AML-193 (cell line): ENCODE data around the gene GGN.
"Not testable (repeated sequence)": the region's sequence is repeated elsewhere in the genome, so short reads cannot be mapped to it uniquely, and the experiment has no call there.

ENCODE experiments used
- DNase-seq, 2 experiments: peaks; one replicate each; lab custom pipeline; 2025; lab: John Stamatoyannopoulos, UW

Gene GGN

DNA sequence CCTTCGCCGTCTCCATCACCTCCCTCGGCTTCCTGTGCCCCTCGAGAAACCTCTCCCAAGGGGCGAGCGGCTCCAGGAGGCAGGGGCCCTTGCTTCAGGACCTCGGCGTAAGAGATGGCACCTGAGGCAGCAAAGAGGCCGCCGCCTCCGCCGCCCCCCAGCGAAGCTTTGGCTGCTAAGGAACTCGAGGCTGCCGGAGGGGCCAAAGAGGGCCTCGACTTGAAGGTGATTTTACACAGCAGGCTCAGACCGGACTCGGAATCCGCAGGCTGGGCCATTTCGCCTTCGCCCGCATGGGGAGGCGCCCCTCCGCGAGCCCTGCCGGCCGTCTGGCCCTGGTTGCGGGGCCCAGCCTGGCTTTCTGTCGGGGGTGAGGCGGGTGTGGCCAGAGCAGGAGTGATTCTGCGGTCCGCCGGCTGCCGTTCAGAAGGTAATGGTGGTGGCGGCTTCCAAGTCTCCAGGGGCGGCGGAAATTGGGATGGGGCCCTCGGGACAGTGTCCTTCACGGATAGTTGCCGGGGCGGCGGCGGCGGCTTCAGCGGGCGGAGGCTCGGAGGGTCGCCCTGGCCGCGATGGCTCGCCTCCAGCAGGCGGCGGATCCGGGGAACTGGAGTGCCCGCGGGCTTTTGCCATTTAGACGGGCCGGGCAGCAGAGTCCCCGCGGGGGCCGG, 1.4 kb downstream of the GGN start:
- DNase-seq = no peak

DNA sequence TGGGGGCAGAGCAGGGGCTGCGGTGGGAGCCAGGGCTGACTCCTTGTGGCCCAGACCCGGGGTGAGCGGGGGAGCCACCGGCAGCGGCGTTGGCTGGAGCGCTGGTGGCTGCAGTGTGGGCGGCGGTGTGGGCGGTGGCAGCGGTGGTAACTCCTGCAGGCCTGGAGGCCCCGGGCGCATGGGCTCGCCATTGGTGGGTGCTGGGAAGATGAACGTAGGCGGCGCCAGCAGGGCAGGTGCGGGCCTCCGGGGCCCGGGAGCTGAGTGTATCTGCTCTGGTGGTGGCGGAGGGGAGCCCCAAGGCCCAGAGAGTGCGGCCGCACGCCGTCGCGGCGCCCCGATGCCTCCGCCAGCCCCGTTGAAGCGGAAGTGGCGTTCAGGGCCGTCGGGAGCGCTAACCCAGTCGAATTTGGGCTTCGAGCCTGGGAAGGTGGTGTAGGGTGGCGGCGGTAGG, 2.0 kb downstream of the GGN start:
- DNase-seq = no peak

DNA sequence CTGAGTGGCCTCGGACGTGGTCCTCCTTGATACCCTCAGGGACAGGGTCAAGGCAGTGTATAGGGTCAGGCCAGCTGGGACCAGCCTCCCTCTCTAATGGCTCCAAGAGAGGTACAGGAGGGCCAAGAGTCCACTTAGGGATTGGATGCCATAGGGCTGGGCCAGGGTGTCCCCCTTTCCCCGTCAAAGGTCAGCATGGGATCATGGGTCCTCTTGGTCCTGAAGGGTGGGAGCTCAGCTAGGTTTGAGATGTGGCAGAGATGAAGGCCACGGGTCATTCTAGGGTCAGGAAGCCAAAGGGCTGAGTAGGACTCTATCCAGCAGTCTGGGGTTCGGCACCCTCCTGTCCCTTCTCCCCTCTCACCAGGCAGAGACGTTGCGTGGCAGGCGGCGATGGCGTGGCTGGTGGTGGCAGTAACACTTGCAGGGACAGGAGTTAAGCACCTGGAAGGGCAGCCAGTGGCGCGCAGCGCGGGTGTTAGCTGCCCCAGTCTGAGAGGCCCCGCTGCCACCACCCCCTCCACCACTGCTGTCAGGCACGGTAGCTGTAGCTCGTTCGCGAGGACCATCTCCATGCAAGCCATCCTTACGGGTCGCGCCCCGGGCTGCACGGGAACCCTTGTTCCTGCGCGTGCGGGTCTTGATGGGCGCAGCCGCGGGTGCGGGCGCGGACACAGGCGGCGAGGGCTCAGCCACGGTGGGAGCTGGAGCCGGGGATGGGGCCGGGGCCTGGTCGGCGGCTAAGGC, 2.6 kb downstream of the GGN start:
- DNase-seq = no peak

DNA sequence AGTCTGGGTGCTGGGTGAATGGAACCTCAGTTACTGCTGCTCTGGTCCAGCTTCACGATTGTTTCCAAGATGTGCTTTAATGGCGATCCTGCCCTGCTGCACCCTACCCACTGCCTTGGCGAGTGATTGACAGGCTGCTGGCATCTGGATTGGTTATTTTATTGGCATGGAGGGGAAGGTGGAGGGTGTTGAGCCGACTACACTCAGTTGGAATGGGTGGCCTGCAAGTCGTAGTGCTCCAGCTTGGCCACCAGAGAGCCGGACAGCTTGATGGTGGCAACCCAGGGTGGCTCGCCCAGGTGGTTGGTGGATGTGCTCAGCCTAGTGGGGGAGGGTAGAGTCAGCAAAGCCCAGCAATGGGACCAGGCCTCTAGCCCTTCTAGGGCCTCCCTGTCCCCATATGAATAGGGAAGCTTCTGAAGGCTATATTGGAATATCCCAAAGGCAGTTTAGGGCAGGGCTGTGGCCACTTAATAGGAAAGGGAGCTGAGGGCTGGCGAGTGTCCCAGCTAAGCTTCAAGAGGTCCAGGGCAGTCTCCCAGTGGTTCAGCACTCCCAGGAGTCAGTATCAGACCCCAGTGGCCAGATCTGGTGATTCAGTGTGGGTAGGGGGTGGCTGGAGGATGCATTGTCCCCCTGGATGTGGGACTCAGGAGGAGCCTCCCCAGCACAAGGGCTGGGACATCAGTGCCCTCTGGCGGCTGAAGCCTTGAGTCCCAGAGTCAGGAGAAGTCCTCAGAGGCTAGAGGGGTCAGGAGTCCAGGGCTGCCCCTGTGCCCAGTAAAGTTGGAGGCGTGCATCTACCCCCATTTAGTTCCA, 3.4 kb downstream of the GGN start:
- no peak for DNase-seq

DNA sequence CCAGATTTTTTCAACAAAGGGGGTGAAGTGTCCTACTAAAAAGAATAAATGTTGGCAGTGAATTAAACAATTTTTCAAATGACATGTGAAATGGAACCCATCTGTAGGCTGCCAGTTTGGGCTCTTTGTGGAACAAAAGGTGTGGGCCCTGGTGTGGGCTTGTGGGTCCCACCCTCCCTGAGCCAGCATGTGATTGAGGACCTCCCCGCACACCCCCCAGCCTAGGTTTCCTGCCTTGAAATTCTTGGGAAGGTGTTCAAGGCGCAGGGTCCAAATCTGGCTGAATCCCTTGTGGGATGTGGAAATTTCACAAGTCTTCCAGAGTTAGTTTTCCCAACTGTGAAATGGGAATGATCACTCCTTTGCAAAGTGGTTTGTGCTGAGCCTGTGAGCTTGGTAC, 4.1 kb downstream of the GGN start:
- no peak for DNase-seq

DNA sequence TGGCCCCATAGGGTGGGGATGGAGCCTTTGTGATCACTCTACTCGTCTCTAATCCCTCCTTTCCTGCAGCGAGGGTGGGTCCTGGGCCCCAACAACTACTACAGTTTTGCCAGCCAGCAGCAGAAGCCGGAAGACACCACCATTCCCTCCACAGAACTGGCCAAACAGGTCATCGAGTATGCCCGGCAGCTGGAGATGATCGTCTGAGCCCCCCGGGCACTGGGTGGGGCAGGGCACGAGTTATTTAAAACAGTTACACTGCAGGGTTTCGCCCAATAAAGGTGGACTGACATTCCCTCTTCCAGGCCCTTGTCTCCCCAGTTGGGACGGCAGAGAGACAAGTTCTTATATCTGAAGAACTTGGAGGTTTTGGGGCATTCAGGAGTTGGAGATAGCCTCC, 4.7 kb downstream of the GGN start:
- no peak for DNase-seq

DNA sequence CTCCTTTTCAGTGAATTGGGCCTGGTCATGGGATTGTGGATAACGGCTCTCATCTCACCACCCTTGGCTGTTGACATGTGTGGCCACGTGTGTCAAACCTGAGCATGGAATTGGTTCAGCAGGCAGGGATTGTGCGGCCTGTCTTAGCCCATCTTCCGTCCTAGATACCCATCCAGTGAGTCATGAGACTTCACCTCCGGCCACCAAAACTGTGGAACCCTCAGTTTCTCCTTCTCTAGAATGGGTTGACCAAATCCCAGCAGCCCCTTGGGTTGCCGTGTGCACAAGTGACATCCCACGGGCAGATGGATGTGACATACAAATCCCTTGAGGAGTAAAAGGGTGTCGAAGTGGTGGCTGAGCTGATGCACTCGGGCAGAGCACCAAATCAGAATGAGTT, 6.7 kb downstream of the GGN start:
- no peak for DNase-seq

DNA sequence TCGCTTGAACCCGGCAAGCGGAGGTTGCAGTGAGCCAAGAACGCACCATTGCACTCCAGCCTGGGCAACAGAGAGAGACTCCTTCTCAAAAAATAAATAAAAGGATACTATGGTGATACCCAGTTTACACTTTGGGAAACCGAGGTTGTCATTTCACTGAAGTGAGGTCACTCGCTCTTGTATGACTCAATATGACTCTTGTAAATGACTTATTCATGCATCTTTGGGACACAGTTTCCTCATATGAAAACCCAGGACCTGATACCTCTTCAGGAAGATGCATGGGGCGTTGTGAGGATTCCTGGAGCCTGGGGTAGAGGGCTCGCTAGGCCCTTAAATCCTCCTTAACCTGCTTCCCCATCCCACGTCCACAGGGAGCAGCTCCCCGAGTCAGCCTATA, 9.0 kb downstream of the GGN start:
- DNase-seq = no peak

DNA sequence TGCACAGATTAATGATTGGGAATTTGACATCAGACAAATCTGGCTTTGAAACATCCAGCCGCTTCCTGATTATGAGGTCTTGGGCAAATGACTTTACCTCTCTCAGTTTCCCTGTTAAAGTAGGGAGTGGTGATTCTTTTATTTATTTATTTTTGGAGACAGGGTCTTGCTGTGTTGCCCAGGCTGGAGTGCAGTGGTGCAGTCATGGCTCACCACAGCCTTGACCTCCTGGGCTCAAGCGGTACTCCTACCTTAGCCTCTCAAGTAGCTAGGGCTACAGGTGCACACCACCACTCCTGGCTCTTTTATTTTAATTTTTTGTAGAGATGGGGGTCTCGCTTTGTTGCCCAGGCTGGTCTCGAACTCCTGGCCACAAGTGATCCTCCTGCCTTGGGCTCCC, 10.8 kb downstream of the GGN start:
- DNase-seq = no peak

DNA sequence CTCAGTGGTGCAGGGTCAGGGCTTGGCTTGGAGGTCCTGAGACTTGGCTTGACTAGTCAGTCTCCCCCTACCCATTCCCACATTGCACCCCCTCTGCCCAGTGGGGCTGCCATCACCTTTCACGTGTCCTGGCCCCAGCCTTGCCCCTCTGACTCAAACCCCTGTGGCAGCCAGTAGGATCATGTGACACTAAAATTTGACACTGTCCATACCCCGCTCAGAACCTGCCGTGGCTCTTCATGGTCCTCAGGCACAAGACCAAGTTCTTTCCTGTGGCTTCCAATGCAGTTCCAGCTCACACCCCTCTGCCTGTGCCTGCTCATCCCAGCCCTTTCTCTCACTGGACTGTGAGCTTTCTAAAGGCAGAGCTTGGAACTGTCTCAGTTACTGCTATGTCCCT, 11.3 kb downstream of the GGN start:
- no peak for DNase-seq

DNA sequence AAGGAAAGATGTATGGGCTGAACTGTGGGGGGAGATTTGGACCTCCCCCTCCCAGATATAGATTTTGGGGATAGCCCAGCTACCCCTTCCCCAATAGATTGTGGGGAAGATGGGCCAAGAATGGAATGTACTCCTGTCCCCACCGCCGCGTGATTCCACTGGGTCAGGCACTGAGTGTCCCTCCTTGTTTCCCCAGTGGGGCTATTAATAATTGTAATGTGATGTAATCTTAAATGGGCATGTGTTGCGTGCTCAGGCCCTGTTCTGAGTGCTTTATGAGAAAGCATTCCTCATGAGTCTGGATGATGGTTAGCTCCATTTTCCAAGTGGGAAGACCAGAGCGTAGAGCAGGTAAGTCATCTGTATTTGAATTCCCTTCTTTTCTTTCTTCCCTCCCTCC, 12.1 kb downstream of the GGN start:
- DNase-seq = no peak

DNA sequence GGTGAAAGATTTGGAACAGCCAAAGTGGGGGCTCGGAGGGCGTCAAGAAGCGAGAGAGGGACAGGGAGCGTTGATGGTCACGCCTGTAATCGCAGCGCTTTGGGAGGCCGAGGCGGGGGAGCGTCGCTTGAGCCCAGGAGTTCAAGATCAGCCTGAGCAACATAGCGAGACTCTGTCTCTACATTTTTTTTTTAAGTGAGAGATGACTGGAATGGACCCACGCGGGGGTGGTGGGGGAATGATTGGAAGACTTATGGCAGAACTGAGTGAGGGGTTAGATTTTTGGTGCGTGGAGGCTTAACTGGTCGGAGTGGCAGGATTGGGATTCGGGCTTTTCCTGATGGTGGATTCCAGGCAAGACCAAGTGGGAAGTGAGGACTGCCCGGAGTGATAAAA, 12.7 kb downstream of the GGN start:
- DNase-seq = peak in 1 of 2 experiments; percentile 20

DNA sequence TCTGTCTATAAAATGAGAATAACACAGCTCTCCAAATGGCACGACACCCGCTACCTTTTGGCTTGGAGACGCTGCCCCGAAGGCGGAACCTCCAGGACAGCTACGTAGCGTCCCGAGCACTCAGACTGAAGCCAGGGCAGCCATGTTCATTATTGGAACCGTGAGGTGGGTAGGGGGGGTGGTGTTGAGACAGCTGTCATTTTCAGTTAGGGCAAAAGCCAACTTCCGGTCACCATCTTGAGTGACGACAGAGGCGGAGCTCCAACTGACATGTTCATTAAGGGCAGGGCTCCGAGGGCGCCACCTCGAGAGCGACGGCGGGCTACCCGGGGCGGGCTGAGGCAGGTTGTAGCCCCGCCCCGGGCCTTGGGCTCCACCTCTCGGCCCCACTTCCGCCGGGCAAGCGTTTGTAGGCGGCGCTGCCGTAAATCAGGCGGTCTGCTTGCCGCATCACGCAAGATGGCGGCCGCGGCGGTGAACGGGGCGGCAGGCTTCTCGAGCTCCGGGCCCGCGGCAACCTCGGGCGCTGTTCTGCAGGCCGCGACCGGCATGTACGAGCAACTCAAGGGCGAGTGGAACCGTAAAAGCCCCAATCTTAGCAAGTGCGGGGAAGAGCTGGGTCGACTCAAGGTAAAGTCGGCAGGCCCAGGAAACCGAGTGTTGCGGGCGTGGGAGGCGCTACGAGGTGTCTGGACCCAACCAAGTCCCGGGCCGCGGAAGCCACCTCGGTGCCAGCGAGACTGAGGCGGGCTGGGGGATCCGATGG, 13.3 kb downstream of the GGN start, which contains the start of gene PSMD8:
PSMD8 (plus strand) TSS at position 240 of the 766 bp plus-strand sequence; CDS start at position 271, 31 bp downstream.
- peak; percentile 98 for DNase-seq

DNA sequence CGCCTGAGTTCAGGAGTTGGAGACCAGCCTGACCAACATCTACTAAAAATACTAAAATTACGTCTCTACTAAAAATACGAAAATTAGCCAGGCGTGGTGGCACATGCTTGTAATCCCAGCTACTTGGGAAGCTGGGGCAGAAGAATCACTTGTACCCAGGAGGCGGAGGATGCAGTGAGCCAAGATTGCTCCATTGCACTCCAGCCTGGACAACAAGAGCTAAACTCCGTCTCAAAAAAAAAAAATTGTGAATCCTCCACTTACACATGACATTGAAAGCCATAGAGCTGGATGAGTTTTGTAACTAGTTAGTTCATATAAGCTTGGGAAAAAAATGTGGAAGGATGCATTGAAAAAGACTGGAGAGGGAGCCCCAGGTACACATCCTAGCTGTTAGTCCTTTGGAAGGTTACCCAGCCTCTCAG, 13.9 kb downstream of the GGN start:
- DNase-seq = no peak

DNA sequence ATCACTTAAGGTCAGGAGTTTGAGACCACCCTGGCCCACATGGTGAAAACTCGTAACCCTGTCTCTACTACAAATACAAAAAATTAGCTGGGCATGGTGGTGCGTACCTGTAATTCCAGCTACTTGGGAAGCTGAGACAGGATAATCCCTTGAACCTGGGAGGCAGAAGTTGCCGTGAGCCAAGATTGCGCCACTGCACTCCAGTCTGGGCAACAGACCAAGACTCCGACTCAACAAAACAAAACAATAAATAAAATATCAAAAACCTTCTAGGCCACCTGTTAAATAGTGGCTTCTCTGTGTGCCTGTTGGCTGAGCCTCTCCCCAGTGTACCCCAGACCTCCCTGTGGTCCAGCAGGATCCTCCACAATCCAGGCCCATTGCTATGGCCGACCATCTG, 16.8 kb downstream of the GGN start:
- no peak for DNase-seq

DNA sequence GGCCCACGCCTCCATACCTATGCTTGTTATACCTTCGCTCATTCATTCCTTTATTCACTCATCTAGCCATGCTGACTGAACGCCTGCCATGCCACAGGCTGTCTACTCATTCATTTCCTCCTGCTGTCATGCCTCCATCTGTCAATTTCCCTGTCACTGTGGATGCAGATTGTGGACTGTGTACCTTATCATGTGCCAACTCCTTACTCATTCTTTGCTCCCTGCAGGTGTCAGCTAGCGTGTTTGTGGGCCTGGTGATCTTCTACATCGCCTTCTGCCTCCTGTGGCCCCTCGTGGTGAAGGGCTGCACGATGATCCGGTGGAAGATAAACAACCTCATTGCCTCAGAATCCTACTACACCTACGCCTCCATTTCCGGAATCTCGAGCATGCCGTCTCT, 17.5 kb downstream of the GGN start:
- no peak for DNase-seq

DNA sequence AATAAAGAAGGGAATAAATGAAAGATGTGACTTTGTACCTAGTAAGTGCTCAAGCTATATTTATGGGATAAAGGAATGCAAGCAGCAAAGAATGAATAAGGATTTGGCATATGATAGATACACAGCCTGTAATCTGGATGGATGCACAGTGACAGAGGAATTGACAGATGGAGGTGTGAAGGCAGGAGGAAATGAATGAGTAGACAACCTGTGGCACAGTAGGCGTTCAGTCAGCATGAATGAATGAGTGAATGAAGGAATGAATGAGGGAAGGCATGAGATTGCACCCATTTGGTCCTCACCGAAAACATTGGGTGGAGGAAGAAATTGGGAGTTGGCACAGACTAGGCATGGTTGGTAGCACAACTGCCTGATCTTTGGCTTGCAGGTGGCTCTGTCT, 18.2 kb downstream of the GGN start:
- no peak for DNase-seq

DNA sequence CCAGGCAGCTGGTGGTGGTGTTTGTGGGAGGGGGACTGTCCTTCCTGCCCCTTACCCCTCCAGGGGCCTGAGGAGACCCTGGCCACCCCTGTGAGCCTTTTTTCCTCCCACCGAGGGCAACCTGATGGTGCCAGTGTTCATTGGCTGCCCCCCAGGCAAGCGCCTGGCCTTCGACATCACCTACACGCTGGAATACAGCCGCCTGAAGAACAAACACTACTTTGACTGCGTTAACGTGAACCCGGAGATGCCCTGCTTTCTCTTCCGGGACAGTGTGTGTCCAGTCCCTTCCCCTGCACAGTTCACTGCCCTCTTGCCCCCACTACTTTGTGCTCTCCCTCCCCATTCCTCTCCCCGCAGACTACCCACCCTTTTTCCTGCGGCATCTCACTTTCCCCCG, 20.8 kb downstream of the GGN start:
- no peak for DNase-seq

DNA sequence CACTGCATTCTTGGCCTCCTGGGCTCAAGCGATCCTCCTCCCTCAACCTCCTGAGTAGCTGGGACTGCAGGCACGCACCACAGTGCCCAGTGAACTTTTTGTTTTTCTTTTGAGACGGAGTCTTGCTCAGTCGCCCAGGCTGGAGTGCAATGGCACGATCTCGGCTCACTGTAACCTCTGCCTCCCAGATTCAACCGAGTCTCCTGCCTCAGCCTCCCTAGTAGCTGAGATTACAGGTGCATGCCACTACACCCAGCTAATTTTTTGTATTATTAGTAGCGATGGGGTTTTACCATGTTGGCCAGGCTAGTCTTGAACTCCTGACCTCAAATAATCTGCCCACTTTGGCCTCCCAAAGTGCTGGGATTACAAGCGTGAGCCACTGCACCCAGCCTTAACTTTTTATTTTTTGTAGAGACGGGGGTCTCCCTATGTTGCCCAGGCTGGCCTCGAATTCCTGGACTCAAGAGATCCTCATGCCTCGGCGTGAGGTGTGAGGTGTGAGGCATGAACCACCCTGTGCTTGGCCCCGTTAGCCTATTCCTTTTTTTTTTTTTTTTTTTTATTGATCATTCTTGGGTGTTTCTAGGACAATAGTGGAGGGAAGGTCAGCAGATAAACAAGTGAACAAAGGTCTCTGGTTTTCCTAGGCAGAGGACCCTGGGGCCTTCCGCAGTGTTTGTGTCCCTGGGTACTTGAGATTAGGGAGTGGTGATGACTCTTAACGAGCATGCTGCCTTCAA, 24.7 kb downstream of the GGN start:
- not testable (repeated sequence) for DNase-seq

DNA sequence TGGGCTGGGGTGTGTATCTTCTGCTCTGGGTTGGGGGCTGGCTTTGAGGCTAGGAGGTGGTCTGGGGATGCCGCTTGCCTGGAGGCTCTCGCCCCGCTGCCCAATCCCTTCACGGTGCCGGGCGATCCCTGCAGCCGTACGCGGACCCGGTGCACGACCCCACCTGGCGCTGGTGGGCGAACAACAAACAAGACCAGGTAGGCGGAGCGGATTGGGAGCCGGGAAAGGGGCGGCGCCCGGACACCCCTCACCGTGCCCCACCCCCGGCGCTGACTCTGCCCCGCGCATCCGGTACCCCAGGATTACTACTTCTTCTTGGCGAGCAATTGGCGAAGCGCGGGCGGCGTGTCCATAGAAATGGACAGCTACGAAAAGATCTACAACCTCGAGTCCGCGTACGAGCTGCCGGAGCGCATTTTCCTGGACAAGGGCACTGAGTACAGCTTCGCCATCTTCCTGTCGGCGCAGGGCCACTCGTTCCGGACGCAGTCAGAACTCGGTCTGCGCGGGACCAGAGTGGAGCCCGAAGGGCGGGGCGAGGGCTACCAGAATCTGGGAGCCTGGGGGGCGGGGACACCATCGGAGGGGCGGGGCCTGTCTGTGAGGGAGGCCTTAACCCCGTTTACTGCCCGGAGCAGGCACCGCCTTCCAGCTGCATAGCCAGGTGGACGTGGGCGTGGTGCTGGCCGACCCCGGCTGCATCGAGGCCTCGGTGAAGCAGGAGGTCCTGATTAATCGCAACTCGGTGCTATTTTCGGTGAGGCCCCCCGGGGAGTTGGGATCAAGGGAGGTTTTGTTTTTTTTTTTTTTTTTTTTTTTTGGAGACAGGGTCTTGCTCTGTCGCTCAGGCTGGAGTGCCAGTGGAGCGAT, 25.5 kb downstream of the GGN start:
- peak; percentile 69 to 70 for DNase-seq
